GM18517 (cell line): Measurements from ENCODE around the gene FKBP7.
"Not testable (repeated sequence)": the region's sequence is repeated elsewhere in the genome, so short reads cannot be mapped to it uniquely, and the experiment has no call there.

Experiments used
- ATAC-seq: cut with Tn5 transposase; IDR thresholded peaks from one replicate; pipeline ENCODE4 v1.9.1; 2021; ENCODE audit warnings: mild to moderate bottlenecking, moderate library complexity; ENCODE audit not compliant: unreplicated experiment

The FKBP7 gene, protein sequence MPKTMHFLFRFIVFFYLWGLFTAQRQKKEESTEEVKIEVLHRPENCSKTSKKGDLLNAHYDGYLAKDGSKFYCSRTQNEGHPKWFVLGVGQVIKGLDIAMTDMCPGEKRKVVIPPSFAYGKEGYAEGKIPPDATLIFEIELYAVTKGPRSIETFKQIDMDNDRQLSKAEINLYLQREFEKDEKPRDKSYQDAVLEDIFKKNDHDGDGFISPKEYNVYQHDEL

GRCh38 chr2:178478439-178479274 is at the start of gene FKBP7:
Gene FKBP7 (minus strand): TSS chr2:178478600. CDS start chr2:178478499, 101 bp downstream.
- peak; percentile 38 for ATAC-seq

- no peak for ATAC-seq
Measured at GRCh38 chr2:178527592-178527991, 49.2 kb upstream of the FKBP7 start.

DNA sequence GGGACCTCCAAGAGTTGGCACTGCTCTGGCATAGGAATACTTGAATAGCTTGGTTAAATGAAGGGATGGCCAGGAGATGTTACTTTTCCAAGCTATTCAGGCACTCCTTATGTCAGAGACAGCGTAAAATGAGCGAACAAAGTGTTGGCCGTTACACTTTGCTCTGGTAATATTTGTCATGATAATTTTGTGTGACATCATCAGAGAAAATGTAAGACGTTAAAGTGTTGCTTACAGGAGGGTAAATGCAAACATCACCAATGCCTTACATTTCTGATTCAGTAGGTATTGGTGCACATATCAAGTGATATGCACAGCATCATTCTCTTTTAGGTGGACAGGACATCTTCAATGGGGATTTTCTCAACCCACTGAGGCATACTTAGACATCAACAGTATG is 47.9 kb upstream of the FKBP7 start:
- no peak for ATAC-seq

- ATAC-seq, result not testable (repeated sequence)
Measured at GRCh38 chr2:178525460-178525859, 47.1 kb upstream of the FKBP7 start.

- not testable (repeated sequence) for ATAC-seq
Measured at GRCh38 chr2:178525010-178525409, 46.6 kb upstream of the FKBP7 start.

GRCh38 chr2:178523596-178524134 is 45.3 kb upstream of the FKBP7 start:
- no peak for ATAC-seq

DNA sequence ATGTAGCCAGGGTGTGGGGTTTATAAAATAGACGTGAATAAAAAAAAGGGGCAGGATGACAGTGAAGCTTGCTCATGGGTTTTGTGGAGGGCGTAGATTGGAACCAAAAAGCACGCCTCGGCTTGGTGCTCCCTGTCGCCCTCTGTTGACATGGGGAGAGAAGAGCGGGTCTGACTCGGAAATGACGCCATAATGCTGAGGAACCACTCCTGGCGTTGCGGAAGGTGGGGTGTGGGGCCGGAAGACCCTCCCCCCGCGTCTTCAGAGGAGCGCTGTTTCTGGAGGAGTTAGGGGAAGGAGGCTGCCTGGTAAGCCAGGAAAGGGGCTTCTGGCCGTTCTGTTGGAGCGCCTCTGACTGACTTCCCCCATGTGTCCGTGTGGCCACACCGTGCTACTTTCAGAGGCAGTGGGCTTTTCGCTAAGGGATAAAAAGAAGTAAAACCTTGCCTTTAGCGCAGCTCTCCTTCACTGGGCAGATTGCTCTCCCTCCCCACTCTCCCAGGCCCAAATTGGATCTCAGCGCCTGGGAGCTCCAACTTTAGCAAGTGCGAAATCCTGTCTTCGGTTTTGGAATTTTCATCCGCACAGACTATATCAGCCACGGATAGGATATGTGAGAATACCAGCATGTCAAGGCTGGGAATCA is 44.7 kb upstream of the FKBP7 start:
- ATAC-seq, result peak; percentile 89

- ATAC-seq, result no peak
Measured at GRCh38 chr2:178521304-178522150, 43.1 kb upstream of the FKBP7 start.

GRCh38 chr2:178517496-178517895 is 39.1 kb upstream of the FKBP7 start:
- ATAC-seq, result no peak

DNA sequence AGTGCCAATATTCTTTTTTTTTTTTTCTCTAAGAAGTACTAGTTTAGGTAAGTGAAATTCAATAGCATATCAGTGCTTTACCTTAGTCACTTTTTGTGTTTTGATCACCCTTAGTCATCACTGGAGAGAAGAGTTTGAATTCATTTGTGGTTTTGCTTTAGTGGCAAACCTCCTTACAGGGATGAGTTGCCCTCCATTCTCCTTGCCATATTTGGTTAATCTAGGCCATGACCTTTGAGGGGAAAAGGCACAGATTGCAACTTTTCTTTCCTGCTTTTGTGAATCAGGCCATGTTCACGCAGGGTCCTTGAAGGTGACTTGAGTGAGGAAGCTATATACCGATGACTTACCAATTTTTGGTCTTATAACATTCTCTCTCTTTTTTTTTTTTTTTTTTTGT is 36.3 kb upstream of the FKBP7 start:
- no peak for ATAC-seq

DNA sequence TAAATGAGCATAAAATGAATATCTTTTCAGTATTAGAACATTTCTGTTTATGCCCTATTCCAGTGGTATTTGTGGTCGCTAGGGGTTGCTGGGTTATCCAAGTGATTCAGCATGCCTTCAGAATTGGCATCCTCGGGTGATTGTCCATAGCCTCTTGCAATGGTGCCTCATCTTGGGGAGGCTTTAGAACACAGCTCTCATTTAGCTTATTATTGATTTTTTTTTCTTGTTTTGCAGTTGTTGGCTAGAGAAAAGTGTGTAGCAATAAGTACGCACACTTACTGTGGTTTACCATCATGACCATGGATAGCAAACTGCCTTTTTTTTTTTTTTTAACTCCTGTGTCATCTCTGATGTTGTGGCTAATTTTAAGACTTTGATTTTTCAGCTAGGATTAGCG is 35.5 kb upstream of the FKBP7 start:
- no peak for ATAC-seq

GRCh38 chr2:178512484-178512883 is 34.1 kb upstream of the FKBP7 start:
- ATAC-seq, result no peak

- no peak for ATAC-seq
Measured at GRCh38 chr2:178510384-178510783, 32.0 kb upstream of the FKBP7 start.

- no peak for ATAC-seq
Measured at GRCh38 chr2:178508646-178509045, 30.2 kb upstream of the FKBP7 start.

DNA sequence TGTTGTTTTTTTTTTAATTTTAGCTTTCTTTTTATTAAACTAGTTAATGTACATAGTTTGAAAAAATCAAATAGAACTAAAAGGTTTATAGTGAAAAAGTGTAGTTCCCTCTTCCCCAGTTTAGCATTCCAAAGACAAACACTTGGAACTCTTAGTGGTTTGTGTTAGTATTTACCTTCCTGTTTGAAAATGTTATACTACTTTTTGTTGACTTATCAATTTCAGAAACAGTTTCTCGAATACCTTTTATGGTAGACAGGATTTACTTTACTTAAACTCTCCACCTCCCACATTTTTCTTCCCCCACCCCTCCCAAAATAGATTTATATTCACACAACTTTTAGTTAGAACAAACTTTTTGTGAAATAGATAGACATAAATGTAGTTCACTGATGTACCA is 28.5 kb upstream of the FKBP7 start:
- ATAC-seq, result no peak

DNA sequence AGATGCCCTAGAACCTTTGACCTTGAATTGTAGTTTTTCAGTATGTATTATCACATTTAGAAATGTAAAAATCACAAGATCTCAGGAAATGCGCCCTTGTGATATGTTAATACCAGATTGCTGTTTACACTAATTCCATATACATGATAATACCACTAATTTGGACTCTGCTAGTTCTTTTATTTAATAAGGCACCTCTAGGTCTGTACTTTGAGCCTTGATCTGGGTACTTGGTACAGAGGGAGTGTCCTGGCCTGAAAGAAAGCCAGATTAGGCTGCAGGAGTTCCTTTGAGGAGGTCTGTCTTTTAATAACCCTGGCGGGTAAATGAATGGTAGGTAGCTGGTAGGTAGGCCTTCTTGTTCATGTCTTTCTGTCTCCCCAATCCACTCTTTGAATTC is 28.1 kb upstream of the FKBP7 start:
- ATAC-seq, result no peak

- ATAC-seq, result no peak
Measured at GRCh38 chr2:178506101-178506500, 27.7 kb upstream of the FKBP7 start.

DNA sequence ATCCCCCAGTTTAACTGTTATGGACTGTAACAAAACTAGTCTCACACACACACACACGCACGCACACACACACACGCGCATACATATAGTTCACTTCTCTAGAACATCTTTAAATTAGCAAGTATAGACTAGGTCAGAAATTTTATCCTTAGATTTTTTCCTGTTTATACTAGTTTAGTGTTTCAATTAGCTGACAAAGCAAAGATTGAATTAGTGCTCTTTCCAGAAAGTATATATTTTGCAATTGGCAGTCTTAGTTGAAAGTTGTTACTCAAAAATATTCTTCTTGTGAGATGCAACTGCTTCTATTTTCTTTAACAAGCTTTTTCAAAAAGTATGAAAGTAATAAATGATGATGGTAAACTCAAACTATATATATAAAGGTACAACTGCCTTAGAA is 24.4 kb upstream of the FKBP7 start:
- ATAC-seq, result no peak

DNA sequence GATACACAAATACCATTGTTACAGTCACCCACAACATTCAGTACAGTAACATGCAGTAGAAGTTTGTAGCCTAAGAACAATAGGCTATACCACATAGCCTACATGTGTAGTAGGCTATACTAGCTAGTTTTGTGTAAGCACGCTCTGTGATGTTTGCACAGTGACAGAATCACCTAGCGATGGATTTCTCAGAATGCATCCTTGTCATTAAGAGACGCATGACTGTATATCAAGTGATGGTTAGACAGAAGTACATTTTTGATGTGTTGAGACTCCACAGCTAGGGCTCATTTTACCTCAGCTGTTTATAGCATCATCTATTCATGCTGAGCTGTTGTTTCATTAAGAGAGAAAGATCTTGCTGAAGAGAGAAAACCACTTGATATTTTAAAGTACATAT is 21.2 kb upstream of the FKBP7 start:
- ATAC-seq, result no peak

DNA sequence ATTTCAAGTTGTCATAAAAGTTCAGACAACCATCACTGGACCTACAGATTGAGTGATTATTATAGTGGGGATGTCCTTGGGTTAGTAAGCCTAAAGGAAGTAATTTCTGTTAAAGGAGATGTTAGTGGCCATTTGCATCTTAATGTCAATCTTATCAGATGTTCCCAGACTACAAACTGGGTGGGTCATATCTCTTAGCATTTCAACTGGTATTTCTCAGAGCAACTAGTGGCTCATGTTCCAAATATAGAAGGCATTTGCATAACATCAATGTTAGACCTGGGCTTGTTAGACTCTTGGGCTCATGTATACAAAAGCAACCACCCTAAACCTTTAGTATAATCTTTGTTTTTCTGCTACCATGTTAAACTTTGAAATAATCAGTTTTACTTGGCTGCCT is 19.7 kb upstream of the FKBP7 start:
- ATAC-seq, result peak; percentile 75

GRCh38 chr2:178496049-178496448 is 17.6 kb upstream of the FKBP7 start:
- ATAC-seq, result no peak
